ENCODE measurements around the gene SYNGR3.
"Not testable (repeated sequence)": the region's sequence is repeated elsewhere in the genome, so short reads cannot be mapped to it uniquely, and the experiment has no call there.

The SYNGR3 gene

GRCh38 chr16:2009164-2009711 is 19.5 kb downstream of the SYNGR3 start:
- DNase-seq (ENCODE audit: low spot score) = no peak

- DNase-seq (ENCODE audit: low spot score) = peak; percentile 83
Measured at GRCh38 chr16:2009791-2010510, 20.2 kb downstream of the SYNGR3 start, which contains the start of gene ZNF598. ZNF598 (minus strand) TSS chr16:2009821.

GRCh38 chr16:2011726-2012125 is 22.0 kb downstream of the SYNGR3 start:
- not testable (repeated sequence) for DNase-seq (ENCODE audit: low spot score)

- DNase-seq (ENCODE audit: low spot score) = no peak
Measured at GRCh38 chr16:2013527-2013926, 23.8 kb downstream of the SYNGR3 start.

GRCh38 chr16:2015117-2015946 is 25.6 kb downstream of the SYNGR3 start:
- DNase-seq (ENCODE audit: low spot score) = no peak

- DNase-seq (ENCODE audit: low spot score) = no peak
Measured at GRCh38 chr16:2015947-2016208, 26.1 kb downstream of the SYNGR3 start.

GRCh38 chr16:2016407-2016922 is 26.7 kb downstream of the SYNGR3 start:
- DNase-seq (ENCODE audit: low spot score) = no peak

- DNase-seq (ENCODE audit: low spot score) = no peak
Measured at GRCh38 chr16:2019518-2019920, 29.7 kb downstream of the SYNGR3 start, which contains the start of gene NPW. NPW (plus strand) TSS chr16:2019785.

- DNase-seq (ENCODE audit: low spot score) = no peak
Measured at GRCh38 chr16:2019921-2020831, 30.4 kb downstream of the SYNGR3 start.

- no peak for DNase-seq (ENCODE audit: low spot score)
Measured at GRCh38 chr16:2022723-2023091, 32.9 kb downstream of the SYNGR3 start.

GRCh38 chr16:2023092-2024031 is 33.6 kb downstream of the SYNGR3 start:
- DNase-seq (ENCODE audit: low spot score) = peak; percentile 89

GRCh38 chr16:2024032-2024420 is 34.3 kb downstream of the SYNGR3 start:
- DNase-seq (ENCODE audit: low spot score) = no peak

GRCh38 chr16:2025251-2025650 is 35.5 kb downstream of the SYNGR3 start:
- DNase-seq (ENCODE audit: low spot score) = no peak

GRCh38 chr16:2025878-2026460 is 36.2 kb downstream of the SYNGR3 start:
- no peak for DNase-seq (ENCODE audit: low spot score)

- no peak for DNase-seq (ENCODE audit: low spot score)
Measured at GRCh38 chr16:2026461-2027023, 36.8 kb downstream of the SYNGR3 start, which contains the start of gene NHERF2. NHERF2 (plus strand) TSS chr16:2026902; CDS start chr16:2027006, 104 bp downstream.

- peak; percentile 65 for DNase-seq (ENCODE audit: low spot score)
Measured at GRCh38 chr16:2027024-2028010, 37.5 kb downstream of the SYNGR3 start.

GRCh38 chr16:2028146-2028545 is 38.4 kb downstream of the SYNGR3 start:
- no peak for DNase-seq (ENCODE audit: low spot score)

- no peak for DNase-seq (ENCODE audit: low spot score)
Measured at GRCh38 chr16:2028620-2029220, 39.0 kb downstream of the SYNGR3 start.
